Stimulated activated CD4-positive, alpha-beta T cell treated with anti-CD3 and anti-CD28 coated beads, Interleukin-12 subunit alpha, Interleukin-12 subunit beta, amount 100 ng/mL, for 48 hours (primary cell): Measurements from ENCODE around the gene CRCP.

ENCODE experiments used
- DNase-seq, 3 donors: peaks; one replicate each; pipeline ENCODE4 v3.0.0-alpha.2; 2020; ENCODE audit warnings: low read depth in 2 of 3, low spot score in 1 of 3

CRCP gene

DNA sequence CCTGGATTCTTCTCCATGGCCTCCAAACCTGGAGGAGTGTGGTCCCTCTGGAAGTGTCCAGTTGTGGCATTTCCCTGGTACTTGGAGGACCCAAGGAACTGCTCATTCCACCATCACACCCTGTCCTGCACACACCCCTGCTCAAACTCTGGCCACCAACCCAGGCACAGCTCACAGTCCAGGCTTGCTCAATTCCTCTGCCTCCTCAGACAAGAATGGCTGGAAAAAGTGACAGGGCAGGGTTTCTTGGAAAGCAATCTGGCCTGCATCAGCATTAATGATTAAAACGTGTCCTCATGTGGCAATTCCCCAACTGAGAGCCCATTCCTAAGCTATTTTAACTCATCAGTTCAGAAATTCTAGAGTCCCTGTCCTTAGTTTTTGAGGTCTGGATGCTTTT, 73.3 kb downstream of the CRCP start:
- no peak for DNase-seq

GRCh38 chr7:66188645-66189044, 74.0 kb downstream of the CRCP start:
- no peak for DNase-seq

DNA sequence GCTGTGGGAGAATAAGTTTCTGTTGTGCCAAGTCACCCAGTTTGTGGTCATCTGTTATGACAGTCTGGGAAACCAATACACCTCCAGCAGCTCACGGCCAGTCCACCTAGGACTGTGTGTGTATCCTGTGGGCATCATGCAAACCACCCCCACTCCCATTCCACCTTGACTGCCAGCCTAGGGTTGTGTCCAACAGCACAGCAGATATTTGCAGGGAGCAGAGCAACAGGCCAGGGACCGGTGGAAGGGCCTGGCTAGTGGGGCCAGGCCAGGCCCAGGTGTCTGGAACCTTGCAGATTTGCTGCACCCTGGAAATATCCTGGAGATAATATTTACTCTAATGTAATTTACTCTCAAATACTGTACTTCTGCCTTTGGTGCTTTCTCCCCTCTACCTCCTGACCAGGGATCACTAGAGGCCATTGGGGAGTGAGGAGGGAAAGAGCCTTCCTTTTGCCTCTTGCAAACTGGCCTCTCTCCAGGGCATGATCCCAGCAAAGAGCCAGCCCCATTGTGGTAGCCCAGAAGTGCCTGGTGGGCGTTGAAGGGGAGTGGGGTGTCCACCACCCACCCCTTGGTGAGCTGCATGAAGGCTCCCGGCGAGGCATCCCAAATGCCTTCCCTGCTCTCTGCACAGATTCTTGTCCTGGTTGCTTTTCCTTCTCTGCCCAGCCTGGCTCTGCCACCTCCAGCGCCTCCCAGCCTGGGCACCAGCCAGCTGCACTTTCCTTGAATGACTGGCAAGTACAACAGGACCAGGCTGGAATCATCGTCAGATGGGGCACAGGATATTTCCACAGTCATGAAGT, 75.3 kb downstream of the CRCP start:
- DNase-seq, result no peak

DNA sequence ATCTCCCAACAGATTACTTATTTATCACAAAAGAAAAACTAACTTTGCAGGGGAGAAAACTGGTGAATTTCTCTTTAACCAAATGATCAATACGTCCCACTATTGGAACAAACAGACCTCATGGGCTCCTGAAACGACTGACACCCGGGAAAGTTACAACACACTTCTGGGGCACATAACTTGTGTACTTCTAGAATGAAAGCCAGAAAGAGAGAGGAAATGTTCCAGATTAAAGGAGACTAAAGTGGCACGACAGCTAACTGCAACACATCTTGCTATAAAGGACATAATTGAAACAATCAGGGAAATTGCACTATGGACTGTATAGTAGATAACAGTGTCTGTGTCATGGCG, 75.8 kb downstream of the CRCP start:
- DNase-seq, result no peak

DNA sequence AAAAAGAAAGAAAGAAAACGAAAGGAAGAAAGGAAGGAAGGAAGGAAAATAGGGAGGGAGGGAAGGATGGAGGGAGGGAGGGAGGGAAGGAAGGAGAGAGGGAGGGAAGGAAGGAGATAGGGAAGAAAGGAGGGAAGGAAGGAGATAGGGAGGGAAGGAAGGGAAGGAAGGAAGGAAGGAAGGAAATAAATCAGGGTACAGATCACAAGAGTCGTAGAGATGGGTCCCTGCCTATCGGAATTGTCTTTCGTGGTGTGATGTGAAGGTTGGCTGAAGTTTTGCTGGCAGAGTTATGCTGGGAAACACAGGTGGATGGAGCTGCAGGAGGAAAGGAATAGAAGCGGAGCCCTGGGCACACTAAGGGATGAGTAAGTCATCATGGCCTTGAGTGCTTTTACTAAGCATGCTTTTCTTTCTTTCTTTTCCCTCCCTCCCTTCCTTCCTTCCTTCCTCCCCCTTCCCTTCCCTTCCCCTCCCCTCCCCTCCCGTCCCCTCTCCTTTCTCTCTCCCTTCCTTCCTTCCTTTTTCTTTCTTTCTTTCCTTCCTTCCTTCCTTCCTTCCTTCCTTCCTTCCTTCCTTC, 78.6 kb downstream of the CRCP start:
- DNase-seq, result no peak

GRCh38 chr7:66198469-66198868, 83.8 kb downstream of the CRCP start:
- no peak for DNase-seq

DNA sequence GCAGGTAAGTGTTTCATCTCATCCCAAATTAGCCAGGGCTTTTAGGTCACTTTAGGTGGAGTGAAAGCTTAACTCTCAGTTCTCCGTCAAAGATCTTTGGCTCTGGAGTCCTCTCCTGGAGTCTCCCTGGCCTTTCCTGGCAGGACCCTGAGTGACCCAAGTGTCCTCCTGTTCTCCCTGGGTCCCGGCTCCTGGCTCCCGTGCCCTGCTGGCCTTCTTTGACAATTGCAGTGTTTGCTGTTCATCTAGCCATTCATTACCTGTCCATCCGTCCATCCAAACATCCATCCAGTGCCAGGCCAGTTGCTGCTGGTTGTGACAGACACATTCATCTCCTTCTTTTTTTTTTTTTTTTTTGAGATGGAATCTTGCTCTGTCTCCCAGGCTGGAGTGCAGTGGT, 84.3 kb downstream of the CRCP start:
- DNase-seq, result no peak

- DNase-seq, result no peak
These were observed 87.8 kb downstream of the CRCP start for GRCh38 chr7:66202441-66202840.
